ENCODE data around the gene ZNF407.

DNA sequence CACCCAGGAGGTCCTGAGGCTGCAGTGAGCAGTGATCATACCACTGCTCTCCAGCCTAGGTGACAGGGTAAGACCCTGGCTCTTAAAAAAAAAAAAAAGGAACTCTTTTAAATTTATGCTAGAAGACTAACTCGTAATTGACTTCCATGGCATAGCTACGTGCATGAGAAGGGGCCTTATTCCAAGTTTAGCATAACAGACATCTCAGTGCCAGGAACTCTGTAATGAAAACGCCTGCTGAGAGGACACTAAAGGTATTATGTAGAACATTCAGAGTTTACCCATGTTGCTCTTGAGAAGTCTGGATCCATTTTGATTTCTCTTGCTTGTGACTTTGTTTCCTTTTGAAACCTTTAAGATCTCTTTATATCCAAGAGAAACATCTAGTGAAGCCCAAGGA lies 276.0 kb downstream of the ZNF407 start:
- TF ChIP-seq, protein P1, sequence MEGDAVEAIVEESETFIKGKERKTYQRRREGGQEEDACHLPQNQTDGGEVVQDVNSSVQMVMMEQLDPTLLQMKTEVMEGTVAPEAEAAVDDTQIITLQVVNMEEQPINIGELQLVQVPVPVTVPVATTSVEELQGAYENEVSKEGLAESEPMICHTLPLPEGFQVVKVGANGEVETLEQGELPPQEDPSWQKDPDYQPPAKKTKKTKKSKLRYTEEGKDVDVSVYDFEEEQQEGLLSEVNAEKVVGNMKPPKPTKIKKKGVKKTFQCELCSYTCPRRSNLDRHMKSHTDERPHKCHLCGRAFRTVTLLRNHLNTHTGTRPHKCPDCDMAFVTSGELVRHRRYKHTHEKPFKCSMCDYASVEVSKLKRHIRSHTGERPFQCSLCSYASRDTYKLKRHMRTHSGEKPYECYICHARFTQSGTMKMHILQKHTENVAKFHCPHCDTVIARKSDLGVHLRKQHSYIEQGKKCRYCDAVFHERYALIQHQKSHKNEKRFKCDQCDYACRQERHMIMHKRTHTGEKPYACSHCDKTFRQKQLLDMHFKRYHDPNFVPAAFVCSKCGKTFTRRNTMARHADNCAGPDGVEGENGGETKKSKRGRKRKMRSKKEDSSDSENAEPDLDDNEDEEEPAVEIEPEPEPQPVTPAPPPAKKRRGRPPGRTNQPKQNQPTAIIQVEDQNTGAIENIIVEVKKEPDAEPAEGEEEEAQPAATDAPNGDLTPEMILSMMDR (IDR thresholded peaks at IDR 0.05) = no peak
- TF ChIP-seq EP300 (IDR thresholded peaks at IDR 0.05) = no peak
